Lower leg skin (tissue), 4 donors: ENCODE results near the gene DNMT3A. TPM values are rescaled to one million over a fixed set of nuclear protein-coding genes. Genes with fewer than 3 reads are reported as not detected.

ENCODE experiments used
- DNase-seq, 2 donors: peaks; one replicate each; pipeline ENCODE4 v3.0.0-alpha.2; 2019; ENCODE audit warnings: low spot score in 2 of 2
- H3K4me3 ChIP-seq: fragments of 200-600 bp; sonication (generic); 2 replicates; pipeline ENCODE4 v1.5.1; 2017; ENCODE audit warnings: mild to moderate bottlenecking, low read depth; ENCODE audit not compliant: poor library complexity, severe bottlenecking
- CTCF ChIP-seq, 3 donors: fragments of 450-650 bp; IDR thresholded peaks; one replicate each; pipeline ENCODE4 v1.5.1; 2016; ENCODE audit warnings: antibody characterized with exemption in 3 of 3, mild to moderate bottlenecking in 3 of 3, moderate library complexity in 2 of 3
- POLR2A ChIP-seq, 2 donors: fragments of 450-650 bp; IDR thresholded peaks; one replicate each; pipeline ENCODE4 v1.6.1; 2016 to 2017; ENCODE audit warnings: antibody characterized with exemption in 2 of 2, mild to moderate bottlenecking in 1 of 2, moderate library complexity in 1 of 2
- WGBS, 2 donors: methylation state at CpG; one replicate each; pipeline ENCODE4 v1.1.5; 2018; 5-methylcytosine and 5-hydroxymethylcytosine counted together
- intact Hi-C: fragments of 100-400 bp; cut with DNase I; formaldehyde crosslinking; loops from one replicate; pipeline ENCODE4 v1.15.0; 2023; ENCODE audit warnings: low total_unique reads
- total RNA-seq, 4 donors: library from RNA; depleted of rRNA; stranded (reverse); fragments of >200 nt; gene quantifications; one replicate each; pipeline ENCODE4 v1.1.0, GENCODE V29; 2016

DNMT3A gene
- total RNA-seq, 4 donors from 2014 or later: 4.3 to 7.4 (median 6.9) TPM

- TF ChIP-seq POLR2A (IDR thresholded peaks at IDR 0.05) (no peak), CTCF (IDR thresholded peaks at IDR 0.05) (no peak)
- H3K4me3 ChIP-seq: no peak overlapping the region
- intact Hi-C loops: no loop called here
- no peak for DNase-seq
- 29 to 34% methylated on average over 5 of the region's 5 CpGs for WGBS, 2 donors
Observed at GRCh38 chr2:25365241-25365640, 23.5 kb upstream of the DNMT3A start.

- intact Hi-C loops: no loop called here
- H3K4me3 ChIP-seq: no peak overlapping the region
- WGBS, 2 donors: 43 to 76% methylated on average over 6 to 7 of the region's 7 CpGs
- DNase-seq: no peak
- no peak for TF ChIP-seq CTCF (IDR thresholded peaks at IDR 0.05)
- TF ChIP-seq POLR2A (IDR thresholded peaks at IDR 0.05): no peak
Observed at GRCh38 chr2:25363733-25364132, 22.0 kb upstream of the DNMT3A start.

- intact Hi-C loops: no loop called here
- no peak for DNase-seq
- WGBS, 2 donors: 29 to 35% methylated on average over 21 of the region's 21 CpGs
- H3K4me3 ChIP-seq: no peak overlapping the region
- TF ChIP-seq CTCF (IDR thresholded peaks at IDR 0.05) (no peak), POLR2A (IDR thresholded peaks at IDR 0.05) (no peak)
Observed at GRCh38 chr2:25362434-25363145, 20.9 kb upstream of the DNMT3A start.

GRCh38 chr2:25362049-25362433 is 20.3 kb upstream of the DNMT3A start:
- H3K4me3 ChIP-seq: no peak overlapping the region
- 0 to 1% methylated on average over 16 of the region's 16 CpGs for WGBS, 2 donors
- peak in 1 of 3 donors; percentile 77 for TF ChIP-seq CTCF (IDR thresholded peaks at IDR 0.05)
- TF ChIP-seq POLR2A (IDR thresholded peaks at IDR 0.05): no peak
- DNase-seq: peak; percentile 91 to 98
- intact Hi-C loops: no loop called here

GRCh38 chr2:25361261-25362048 is 19.7 kb upstream of the DNMT3A start:
- no peak overlapping the region for H3K4me3 ChIP-seq
- DNase-seq: no peak
- 54 to 58% methylated on average over 34 of the region's 34 CpGs for WGBS, 2 donors
- intact Hi-C loops: no loop called here
- TF ChIP-seq POLR2A (IDR thresholded peaks at IDR 0.05): no peak
- no peak for TF ChIP-seq CTCF (IDR thresholded peaks at IDR 0.05)
